Left lung (tissue), 10 donors: ENCODE results near the gene FIGNL1. TPM values are rescaled to one million over a fixed set of nuclear protein-coding genes. Genes with fewer than 3 reads are reported as not detected.

ENCODE experiments used
- ATAC-seq: fragments of 200-7000 bp; cut with Tn5 transposase; one replicate; pipeline ENCODE4 v1.9.1; 2020; ENCODE audit warnings: moderate library complexity
- DNase-seq, 4 donors: peaks; one replicate each; pipeline ENCODE4 v3.0.0-alpha.2; 2013 to 2020
- H3K27ac ChIP-seq, 2 donors: fragments of 200-600 bp; sonication (generic) in 1 of 2; one replicate each; pipeline versions ENCODE4 v1.5.0 to v1.8.0; 2020 to 2021
- H3K27me3 ChIP-seq, 2 donors: fragments of 200-600 bp; sonication (generic) in 1 of 2; one replicate each; pipeline versions ENCODE4 v1.5.0 to v1.8.0; 2020 to 2021
- H3K36me3 ChIP-seq, 2 donors: fragments of 200-600 bp; sonication (generic) in 1 of 2; one replicate each; pipeline versions ENCODE4 v1.5.0 to v1.8.0; 2020 to 2021
- H3K4me1 ChIP-seq, 2 donors: fragments of 200-600 bp; one replicate each; pipeline ENCODE4 v1.8.0; 2021
- H3K4me3 ChIP-seq, 2 donors: fragments of 200-600 bp; sonication (generic) in 1 of 2; one replicate each; pipeline versions ENCODE4 v1.5.0 to v1.8.0; 2020 to 2021; ENCODE audit warnings: mild to moderate bottlenecking in 1 of 2
- H3K9me3 ChIP-seq, 2 donors: fragments of 200-600 bp; sonication (generic) in 1 of 2; one replicate each; pipeline versions ENCODE4 v1.5.0 to v1.8.0; 2020 to 2021
- CTCF ChIP-seq, 2 donors: fragments of 200-600 bp; sonication (generic) in 1 of 2; IDR thresholded peaks; one replicate each; pipeline versions ENCODE4 v1.5.0 to v1.8.0; 2021; ENCODE audit warnings: antibody characterized with exemption in 2 of 2
- intact Hi-C, 2 donors: fragments of 100-400 bp; cut with DNase I; formaldehyde crosslinking; loops; one replicate each; pipeline versions ENCODE4 v1.11.2 to v1.14.2; 2022
- polyA plus RNA-seq, 6 donors: library from polyadenylated mRNA; unstranded; fragments of 120-200 nt; gene quantifications; one replicate each; pipeline ENCODE4 v1.2.1, GENCODE V29; 2013; ENCODE audit not compliant: insufficient read length in 6 of 6
- total RNA-seq, 2 donors: library from RNA; stranded (reverse); fragmentation: NEBNext Ultra II Directional; extraction: Animal tissue kit (Norgen Biotek cat#: 25700); gene quantifications; one replicate each; pipeline ENCODE4 v1.2.1, GENCODE V29; 2021
- donor health status: DM: no; HTN: yes; CAD: no.
- donor health status: DM: no; HTN: no; CAD: no.

FIGNL1 gene
- total and polyA plus RNA-seq, 8 donors: 12.0 to 44.8 (median 38.3) TPM

DNA sequence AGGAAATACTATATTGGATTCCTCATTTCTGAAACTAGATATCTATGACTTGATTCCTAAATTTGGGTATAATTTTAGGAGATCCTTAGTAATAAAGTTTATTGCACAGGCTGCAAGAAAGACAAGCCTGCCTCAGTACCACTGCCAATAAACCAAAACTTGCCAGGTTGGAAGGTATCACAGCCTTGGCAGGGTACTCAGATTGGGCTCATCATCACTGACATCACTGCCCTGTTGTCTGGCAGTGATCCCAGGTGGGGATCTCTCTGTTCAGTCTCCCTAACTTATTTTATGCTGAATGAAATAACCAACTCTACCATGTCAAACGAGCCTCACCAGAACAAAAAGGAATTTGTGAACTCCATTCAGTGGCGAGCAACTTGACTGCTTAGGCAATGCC is 18.8 kb downstream of the FIGNL1 start:
- Histone ChIP-seq H3K36me3 (no peaks in the 10 kb centered on the region), H3K4me1 (no peaks in the 10 kb centered on the region), H3K4me3 (no peak overlapping the region), H3K9me3 (no peaks in the 10 kb centered on the region), H3K27ac (no peak overlapping the region), H3K27me3 (no peaks in the 10 kb centered on the region)
- intact Hi-C loops: no loop called here
- ATAC-seq (no peak), DNase-seq (no peak)
- no peak for TF ChIP-seq CTCF (IDR thresholded peaks at IDR 0.05)

DNA sequence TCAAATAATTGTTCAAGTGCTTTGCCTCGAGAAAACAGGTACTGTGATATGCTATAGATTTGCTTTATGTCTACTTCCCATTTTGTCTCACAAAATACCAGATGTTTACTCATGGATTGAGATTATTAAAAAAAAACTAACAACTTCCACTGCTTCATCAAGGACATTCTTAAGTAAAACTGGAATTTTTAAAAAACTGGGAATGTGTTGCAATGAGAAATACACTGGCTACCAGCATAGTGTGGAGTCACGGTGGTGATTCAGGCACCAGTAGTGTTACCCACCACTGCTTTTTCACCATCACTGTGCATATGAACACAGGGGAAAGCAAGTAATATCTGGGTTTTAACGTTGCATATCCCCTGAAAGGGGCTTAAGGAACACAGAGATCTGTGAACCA is 21.2 kb downstream of the FIGNL1 start:
- Histone ChIP-seq H3K4me3 (no peak overlapping the region), H3K9me3 (no peaks in the 10 kb centered on the region), H3K36me3 (no peaks in the 10 kb centered on the region), H3K4me1 (no peaks in the 10 kb centered on the region), H3K27ac (no peak overlapping the region), H3K27me3 (no peaks in the 10 kb centered on the region)
- ATAC-seq (no peak), DNase-seq (no peak)
- intact Hi-C loops: no loop called here
- TF ChIP-seq CTCF (IDR thresholded peaks at IDR 0.05): no peak

- no peaks in the 10 kb centered on the region for H3K4me1 ChIP-seq
- TF ChIP-seq CTCF (IDR thresholded peaks at IDR 0.05): no peak
- no peaks in the 10 kb centered on the region for H3K36me3 ChIP-seq
- no peak overlapping the region for H3K4me3 ChIP-seq
- intact Hi-C loops: no loop called here
- DNase-seq (no peak), ATAC-seq (no peak)
- H3K9me3 ChIP-seq: no peaks in the 10 kb centered on the region
- no peak overlapping the region for H3K27ac ChIP-seq
- no peaks in the 10 kb centered on the region for H3K27me3 ChIP-seq
Observed at GRCh38 chr7:50427518-50427917, 22.6 kb downstream of the FIGNL1 start.

DNA sequence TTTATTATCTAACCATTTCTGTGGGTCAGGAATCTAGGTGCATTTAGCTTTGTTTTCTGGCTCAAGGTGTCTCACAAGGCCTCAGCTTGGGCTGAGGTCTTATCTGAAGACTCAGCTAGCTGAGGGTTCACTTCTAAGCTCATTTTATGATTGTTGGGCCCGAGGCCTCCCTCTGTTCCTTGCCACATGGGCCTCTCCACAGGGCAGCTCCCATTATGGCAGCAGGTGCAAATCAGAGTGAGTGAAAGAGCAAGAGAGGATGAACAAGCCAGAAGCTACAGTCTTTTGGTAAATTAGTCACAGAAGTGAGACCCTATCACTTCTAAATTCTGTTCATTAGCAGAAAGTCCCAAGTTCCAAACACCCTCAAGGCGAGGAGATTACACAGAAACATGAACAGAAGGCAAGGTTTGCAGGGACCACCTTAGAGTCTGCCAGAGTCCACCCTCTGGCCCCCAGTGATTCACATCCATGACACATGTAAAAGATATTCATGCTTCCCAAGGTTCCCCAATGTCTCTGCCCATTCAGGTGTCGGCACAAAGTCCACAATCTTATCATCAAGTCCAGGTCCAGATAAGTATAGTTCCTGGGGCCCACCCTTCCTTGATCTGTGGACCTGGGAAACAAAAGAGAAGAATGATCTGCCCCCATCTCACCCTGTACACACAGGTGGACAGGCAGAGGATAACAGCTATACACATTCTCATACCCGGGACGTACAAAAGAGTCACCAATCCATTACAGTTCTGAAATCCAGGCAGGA is 23.7 kb downstream of the FIGNL1 start:
- no peak for ATAC-seq
- Histone ChIP-seq H3K4me3 (no peak overlapping the region), H3K4me1 (no peaks in the 10 kb centered on the region), H3K27ac (no peak overlapping the region), H3K27me3 (no peaks in the 10 kb centered on the region), H3K9me3 (no peaks in the 10 kb centered on the region), H3K36me3 (no peaks in the 10 kb centered on the region)
- intact Hi-C loops: no loop called here
- no peak for TF ChIP-seq CTCF (IDR thresholded peaks at IDR 0.05)
- no peak for DNase-seq

DNA sequence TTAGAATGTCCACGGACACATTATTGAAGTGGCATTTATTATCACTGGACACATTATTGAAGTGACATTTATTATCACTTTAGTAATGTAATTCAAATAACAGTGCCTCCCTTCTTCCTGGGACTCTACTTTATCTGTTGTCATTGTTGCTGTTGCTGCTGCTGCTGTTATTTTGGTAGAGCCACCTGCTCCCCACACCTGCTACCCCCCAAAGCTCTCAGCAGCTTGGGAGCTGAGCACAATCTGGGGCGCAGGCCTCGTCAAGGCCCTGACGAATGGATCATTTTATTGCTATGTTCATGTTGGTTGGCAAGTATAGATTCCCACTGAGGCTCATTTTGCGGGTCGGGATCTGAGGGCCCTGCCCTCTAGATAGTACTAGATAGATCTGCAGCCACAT is 24.8 kb downstream of the FIGNL1 start:
- no peaks in the 10 kb centered on the region for H3K4me1 ChIP-seq
- ATAC-seq (no peak), DNase-seq (no peak)
- TF ChIP-seq CTCF (IDR thresholded peaks at IDR 0.05): no peak
- H3K36me3 ChIP-seq: no peaks in the 10 kb centered on the region
- H3K27me3 ChIP-seq: no peaks in the 10 kb centered on the region
- H3K27ac ChIP-seq: no peak overlapping the region
- no peak overlapping the region for H3K4me3 ChIP-seq
- H3K9me3 ChIP-seq: no peaks in the 10 kb centered on the region
- intact Hi-C loops: no loop called here
